ENCODE data around the gene AUTS2.

DNA sequence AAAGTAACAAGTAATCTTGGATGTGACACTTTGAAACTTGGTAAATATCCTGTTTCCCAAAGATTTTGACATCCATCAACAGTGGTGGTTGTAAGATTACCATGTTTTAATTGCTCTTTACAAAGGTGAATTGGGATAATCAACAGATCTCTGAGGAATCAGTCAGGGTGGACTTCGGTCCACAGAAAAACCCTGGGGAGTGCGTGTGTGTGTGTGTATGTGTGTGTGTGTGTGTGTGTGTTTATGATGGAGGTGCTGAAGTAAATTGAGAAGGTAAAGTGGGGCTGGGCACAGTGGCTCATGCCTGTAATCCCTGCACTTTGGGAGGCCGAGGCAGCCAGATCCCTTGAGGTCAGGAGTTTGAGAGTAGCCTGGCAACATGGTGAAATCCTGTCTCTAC lies 12.0 kb upstream of the AUTS2 start:
- TF ChIP-seq, protein P1, sequence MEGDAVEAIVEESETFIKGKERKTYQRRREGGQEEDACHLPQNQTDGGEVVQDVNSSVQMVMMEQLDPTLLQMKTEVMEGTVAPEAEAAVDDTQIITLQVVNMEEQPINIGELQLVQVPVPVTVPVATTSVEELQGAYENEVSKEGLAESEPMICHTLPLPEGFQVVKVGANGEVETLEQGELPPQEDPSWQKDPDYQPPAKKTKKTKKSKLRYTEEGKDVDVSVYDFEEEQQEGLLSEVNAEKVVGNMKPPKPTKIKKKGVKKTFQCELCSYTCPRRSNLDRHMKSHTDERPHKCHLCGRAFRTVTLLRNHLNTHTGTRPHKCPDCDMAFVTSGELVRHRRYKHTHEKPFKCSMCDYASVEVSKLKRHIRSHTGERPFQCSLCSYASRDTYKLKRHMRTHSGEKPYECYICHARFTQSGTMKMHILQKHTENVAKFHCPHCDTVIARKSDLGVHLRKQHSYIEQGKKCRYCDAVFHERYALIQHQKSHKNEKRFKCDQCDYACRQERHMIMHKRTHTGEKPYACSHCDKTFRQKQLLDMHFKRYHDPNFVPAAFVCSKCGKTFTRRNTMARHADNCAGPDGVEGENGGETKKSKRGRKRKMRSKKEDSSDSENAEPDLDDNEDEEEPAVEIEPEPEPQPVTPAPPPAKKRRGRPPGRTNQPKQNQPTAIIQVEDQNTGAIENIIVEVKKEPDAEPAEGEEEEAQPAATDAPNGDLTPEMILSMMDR (conservative IDR thresholded peaks at IDR 0.05; ENCODE audit: low read depth, low read length) = no peak
- TF ChIP-seq EZH2 (IDR thresholded peaks at IDR 0.05; ENCODE audit: borderline replicate concordance, low read depth, low read length, poor library complexity, severe bottlenecking) = no peak

Measured in A673 (cell line).